Large intestine (tissue), 3 donors: Measurements from ENCODE around the gene SPSB3. TPM values are rescaled to one million over a fixed set of nuclear protein-coding genes. Genes with fewer than 3 reads are reported as not detected.
A peak's percentile ranks its signal among the peaks of the same experiment; 100 is the strongest.

ENCODE experiments used
- DNase-seq, 2 donors: peaks; one replicate each; pipeline versions ENCODE4 v3.0.0 to v3.0.0-alpha.2; 2013
- H3K27ac ChIP-seq: one replicate; pipeline ENCODE4 v1.5.1; 2013; ENCODE audit warnings: low read length
- H3K27me3 ChIP-seq: 2 replicates; pipeline ENCODE4 v1.6.1; 2013; ENCODE audit warnings: low read length; ENCODE audit not compliant: control insufficient read depth, insufficient read depth
- H3K36me3 ChIP-seq: 2 replicates; pipeline ENCODE4 v1.6.1; 2013; ENCODE audit warnings: low read length; ENCODE audit not compliant: control insufficient read depth, insufficient read depth
- H3K4me1 ChIP-seq: one replicate; pipeline ENCODE4 v1.6.1; 2013; ENCODE audit warnings: low read length; ENCODE audit not compliant: control insufficient read depth, insufficient read depth
- H3K4me3 ChIP-seq: one replicate; pipeline ENCODE4 v1.5.1; 2013; ENCODE audit warnings: low read length
- H3K9me3 ChIP-seq: one replicate; pipeline ENCODE4 v1.6.1; 2013; ENCODE audit warnings: mild to moderate bottlenecking, low read depth, low read length, moderate library complexity; ENCODE audit not compliant: control insufficient read depth
- WGBS: methylation state at CpG from one replicate; pipeline ENCODE4 v1.1.5; 2013; ENCODE audit warnings: low lambda C conversion rate; ENCODE audit not compliant: insufficient coverage; 5-methylcytosine and 5-hydroxymethylcytosine counted together
- polyA plus RNA-seq: library from polyadenylated mRNA; unstranded; fragments of 120-200 nt; gene quantifications from one replicate; pipeline ENCODE4 v1.2.1, GENCODE V29; 2013

The SPSB3 gene
- polyA plus RNA-seq, 1 donor: 36.5 TPM

- peak; percentile 63 to 64 for DNase-seq
- H3K27me3 ChIP-seq: no peaks in the 10 kb centered on the region
Measured at GRCh38 chr16:1823821-1824220, 41.5 kb upstream of the SPSB3 start.

GRCh38 chr16:1822801-1823200 is 40.4 kb upstream of the SPSB3 start:
- no peaks in the 10 kb centered on the region for H3K9me3 ChIP-seq

More at GRCh38 chr16:1823821-1824220, 41.5 kb upstream of the SPSB3 start:
- Histone ChIP-seq H3K9me3 (no peaks in the 10 kb centered on the region), H3K4me1 (peaks cover 11% of the 10 kb centered on the region), H3K27ac (no peak overlapping the region), H3K36me3 (peaks cover 39% of the 10 kb centered on the region), H3K4me3 (no peak overlapping the region)
- WGBS: 100% methylated on average over 1 of the region's 9 CpGs

GRCh38 chr16:1821861-1822611 is 39.7 kb upstream of the SPSB3 start:
- Histone ChIP-seq H3K27ac (no peak overlapping the region), H3K36me3 (peaks cover 55% of the 10 kb centered on the region), H3K4me3 (no peak overlapping the region), H3K4me1 (peaks cover 11% of the 10 kb centered on the region), H3K27me3 (no peaks in the 10 kb centered on the region), H3K9me3 (no peaks in the 10 kb centered on the region)
- WGBS: no CpG with 5 or more reads among the region's 24 CpGs
- DNase-seq: no peak

More at GRCh38 chr16:1822801-1823200, 40.4 kb upstream of the SPSB3 start:
- Histone ChIP-seq H3K36me3 (peaks cover 48% of the 10 kb centered on the region), H3K4me3 (no peak overlapping the region), H3K27ac (no peak overlapping the region), H3K27me3 (no peaks in the 10 kb centered on the region), H3K4me1 (peaks cover 11% of the 10 kb centered on the region)
- WGBS: no CpG with 5 or more reads among the region's 16 CpGs
- no peak for DNase-seq

- no peak for DNase-seq
- Histone ChIP-seq H3K4me1 (peaks cover 11% of the 10 kb centered on the region), H3K27me3 (no peaks in the 10 kb centered on the region), H3K9me3 (no peaks in the 10 kb centered on the region), H3K27ac (no peak overlapping the region), H3K36me3 (peaks cover 65% of the 10 kb centered on the region), H3K4me3 (no peak overlapping the region)
- no CpG with 5 or more reads among the region's 12 CpGs for WGBS
Measured at GRCh38 chr16:1820946-1821290, 38.5 kb upstream of the SPSB3 start.

- H3K27ac ChIP-seq: no peak overlapping the region
- peaks cover 68% of the 10 kb centered on the region for H3K36me3 ChIP-seq
- H3K4me1 ChIP-seq: peaks cover 8% of the 10 kb centered on the region
- no CpG with 5 or more reads among the region's 25 CpGs for WGBS
- no peaks in the 10 kb centered on the region for H3K9me3 ChIP-seq
- DNase-seq: no peak
- H3K27me3 ChIP-seq: no peaks in the 10 kb centered on the region
- no peak overlapping the region for H3K4me3 ChIP-seq
Measured at GRCh38 chr16:1820096-1820945, 38.0 kb upstream of the SPSB3 start.

GRCh38 chr16:1819611-1820010 is 37.2 kb upstream of the SPSB3 start:
- no CpG with 5 or more reads among the region's 15 CpGs for WGBS
- Histone ChIP-seq H3K27ac (no peak overlapping the region), H3K9me3 (no peaks in the 10 kb centered on the region), H3K4me1 (peaks cover 5% of the 10 kb centered on the region), H3K4me3 (no peak overlapping the region), H3K27me3 (no peaks in the 10 kb centered on the region), H3K36me3 (peaks cover 71% of the 10 kb centered on the region)
- DNase-seq: no peak

- WGBS: no CpG with 5 or more reads among the region's 35 CpGs
- Histone ChIP-seq H3K36me3 (peaks cover 71% of the 10 kb centered on the region), H3K9me3 (no peaks in the 10 kb centered on the region), H3K27me3 (no peaks in the 10 kb centered on the region), H3K4me1 (no peaks in the 10 kb centered on the region), H3K27ac (no peak overlapping the region), H3K4me3 (no peak overlapping the region)
- DNase-seq: no peak
Measured at GRCh38 chr16:1818873-1819525, 36.6 kb upstream of the SPSB3 start.

GRCh38 chr16:1818204-1818872 is 36.0 kb upstream of the SPSB3 start:
- no peaks in the 10 kb centered on the region for H3K27me3 ChIP-seq
- WGBS: no CpG with 5 or more reads among the region's 27 CpGs
- H3K27ac ChIP-seq: no peak overlapping the region
- no peak for DNase-seq
- H3K4me1 ChIP-seq: no peaks in the 10 kb centered on the region
- no peak overlapping the region for H3K4me3 ChIP-seq
- peaks cover 75% of the 10 kb centered on the region for H3K36me3 ChIP-seq
- no peaks in the 10 kb centered on the region for H3K9me3 ChIP-seq

- no peak overlapping the region for H3K27ac ChIP-seq
- no peaks in the 10 kb centered on the region for H3K9me3 ChIP-seq
- peaks cover 74% of the 10 kb centered on the region for H3K36me3 ChIP-seq
- H3K4me1 ChIP-seq: no peaks in the 10 kb centered on the region
- WGBS: no CpG with 5 or more reads among the region's 17 CpGs
- H3K4me3 ChIP-seq: no peak overlapping the region
- no peaks in the 10 kb centered on the region for H3K27me3 ChIP-seq
- no peak for DNase-seq
Measured at GRCh38 chr16:1817716-1818115, 35.3 kb upstream of the SPSB3 start.

- no peaks in the 10 kb centered on the region for H3K27me3 ChIP-seq
- H3K4me3 ChIP-seq: no peak overlapping the region
- no peak overlapping the region for H3K27ac ChIP-seq
- H3K9me3 ChIP-seq: no peaks in the 10 kb centered on the region
- no peaks in the 10 kb centered on the region for H3K4me1 ChIP-seq
- H3K36me3 ChIP-seq: peaks cover 70% of the 10 kb centered on the region
- no CpG with 5 or more reads among the region's 9 CpGs for WGBS
- no peak for DNase-seq
Measured at GRCh38 chr16:1817276-1817589, 34.9 kb upstream of the SPSB3 start.
